Measurements from ENCODE around the gene CFAP99. TPM values are rescaled to one million over a fixed set of nuclear protein-coding genes. Genes with fewer than 3 reads are reported as not detected.

Gene CFAP99
- total RNA-seq, 4 donors from 2014 or later, result not detected

GRCh38 chr4:2484185-2484584 lies 65.4 kb downstream of the CFAP99 start:
- H3K9me3 ChIP-seq, result no peaks in the 10 kb centered on the region
- intact Hi-C loops (cut with DNase I; ENCODE audit: low total_unique reads), result no loop called here
- H3K27ac ChIP-seq, result peak overlapping the region in 1 of 4 donors; percentile 55
- no peaks in the 10 kb centered on the region for H3K27me3 ChIP-seq
- no peak overlapping the region for H3K4me3 ChIP-seq
- in situ Hi-C loops (cut with MboI; ENCODE audit: low sequenced_read_pairs in 4 of 4), result no loop called here
- H3K4me1 ChIP-seq, result peaks cover 50 to 61% of the 10 kb centered on the region in 2 donors
- ATAC-seq (no peak), DNase-seq (no peak)
- H3K36me3 ChIP-seq, result no peaks in the 10 kb centered on the region
- TF ChIP-seq CTCF (IDR thresholded peaks at IDR 0.05 in 4 of 5, conservative IDR thresholded peaks at IDR 0.05 in 1 of 5) (no peak), POLR2A (IDR thresholded peaks at IDR 0.05) (no peak)

GRCh38 chr4:2484993-2485392 lies 66.2 kb downstream of the CFAP99 start:
- TF ChIP-seq CTCF (IDR thresholded peaks at IDR 0.05 in 4 of 5, conservative IDR thresholded peaks at IDR 0.05 in 1 of 5) (no peak), POLR2A (IDR thresholded peaks at IDR 0.05) (no peak)
- H3K27ac ChIP-seq, result peak overlapping the region; percentile 22 to 62 (median 50)
- H3K4me1 ChIP-seq, result peaks cover 54 to 56% of the 10 kb centered on the region in 2 donors
- peak; percentile 50 to 63 for DNase-seq
- ATAC-seq, result peak; percentile 48 to 55
- no peaks in the 10 kb centered on the region for H3K27me3 ChIP-seq
- intact Hi-C loops (cut with DNase I; ENCODE audit: low total_unique reads), result no loop called here
- no peaks in the 10 kb centered on the region for H3K36me3 ChIP-seq
- H3K9me3 ChIP-seq, result no peaks in the 10 kb centered on the region
- no peak overlapping the region for H3K4me3 ChIP-seq
- in situ Hi-C loops (cut with MboI; ENCODE audit: low sequenced_read_pairs in 4 of 4), result no loop called here

- peaks cover 0 to 4% of the 10 kb centered on the region in 2 donors for H3K36me3 ChIP-seq
- H3K9me3 ChIP-seq, result no peaks in the 10 kb centered on the region
- peak overlapping the region in 1 of 4 donors; percentile 55 for H3K27ac ChIP-seq
- ATAC-seq (no peak), DNase-seq (no peak)
- intact Hi-C loops (cut with DNase I; ENCODE audit: low total_unique reads), result no loop called here
- no peak overlapping the region for H3K4me3 ChIP-seq
- TF ChIP-seq POLR2A (IDR thresholded peaks at IDR 0.05) (no peak), CTCF (IDR thresholded peaks at IDR 0.05 in 4 of 5, conservative IDR thresholded peaks at IDR 0.05 in 1 of 5) (no peak)
- H3K27me3 ChIP-seq, result no peaks in the 10 kb centered on the region
- peaks cover 52% of the 10 kb centered on the region in 2 donors for H3K4me1 ChIP-seq
- in situ Hi-C loops (cut with MboI; ENCODE audit: low sequenced_read_pairs in 4 of 4), result no loop called here
Measured at GRCh38 chr4:2485956-2486355, 67.2 kb downstream of the CFAP99 start.

DNA sequence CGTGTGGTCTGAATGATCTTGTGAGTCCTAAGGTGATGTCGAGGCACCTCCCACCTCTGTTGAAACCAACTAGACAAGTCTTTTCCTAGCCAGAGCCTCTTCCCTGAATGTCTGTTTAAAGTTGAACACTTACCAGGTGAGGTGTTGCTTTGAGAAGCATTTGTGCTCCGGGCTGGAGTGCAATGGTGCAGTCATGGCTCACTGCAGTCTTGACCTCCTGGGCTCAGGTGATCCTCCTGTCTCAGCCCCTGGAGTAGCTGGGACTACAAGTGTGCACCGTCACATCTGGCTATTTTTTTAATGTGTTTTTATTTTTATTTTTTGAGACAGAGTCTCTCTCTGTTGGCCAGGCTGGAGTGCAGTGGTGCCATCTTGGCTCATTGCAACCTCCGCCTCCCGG lies 68.2 kb downstream of the CFAP99 start:
- Histone ChIP-seq H3K4me3 (no peak overlapping the region), H3K36me3 (peaks cover 0 to 14% of the 10 kb centered on the region in 2 donors), H3K9me3 (no peaks in the 10 kb centered on the region), H3K4me1 (peaks cover 42 to 43% of the 10 kb centered on the region in 2 donors), H3K27ac (no peak overlapping the region), H3K27me3 (no peaks in the 10 kb centered on the region)
- no peak for TF ChIP-seq CTCF (IDR thresholded peaks at IDR 0.05 in 4 of 5, conservative IDR thresholded peaks at IDR 0.05 in 1 of 5)
- no peak for TF ChIP-seq POLR2A (IDR thresholded peaks at IDR 0.05)
- intact Hi-C loops (cut with DNase I; ENCODE audit: low total_unique reads) (no loop called here), in situ Hi-C loops (cut with MboI; ENCODE audit: low sequenced_read_pairs in 4 of 4) (no loop called here)
- no peak for DNase-seq
- no peak for ATAC-seq

DNA sequence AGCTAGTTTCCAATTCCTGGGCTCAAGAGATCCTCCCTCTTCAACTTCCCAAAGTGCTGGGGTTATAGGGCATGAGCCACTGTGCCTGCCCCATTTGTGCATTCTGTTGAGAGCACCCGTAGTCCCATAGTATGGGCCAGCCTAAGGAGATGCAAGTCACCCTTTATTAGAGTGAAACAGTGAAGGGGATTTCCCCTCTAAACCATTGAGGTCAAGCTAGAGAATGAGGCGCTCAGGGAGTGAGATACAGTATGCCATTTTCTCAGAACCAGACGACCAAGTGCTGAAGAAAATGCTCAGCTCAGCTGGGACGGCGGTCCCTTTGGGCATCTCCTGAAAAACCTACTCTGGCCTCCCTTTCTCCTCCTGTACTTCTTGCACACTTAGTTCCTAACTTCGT lies 68.9 kb downstream of the CFAP99 start:
- intact Hi-C loops (cut with DNase I; ENCODE audit: low total_unique reads) (no loop called here), in situ Hi-C loops (cut with MboI; ENCODE audit: low sequenced_read_pairs in 4 of 4) (no loop called here)
- Histone ChIP-seq H3K4me3 (no peak overlapping the region), H3K9me3 (no peaks in the 10 kb centered on the region), H3K4me1 (peaks cover 35 to 36% of the 10 kb centered on the region in 2 donors), H3K27me3 (no peaks in the 10 kb centered on the region), H3K36me3 (peaks cover 0 to 18% of the 10 kb centered on the region in 2 donors), H3K27ac (no peak overlapping the region)
- no peak for DNase-seq
- ATAC-seq, result no peak
- TF ChIP-seq CTCF (IDR thresholded peaks at IDR 0.05 in 4 of 5, conservative IDR thresholded peaks at IDR 0.05 in 1 of 5) (no peak), POLR2A (IDR thresholded peaks at IDR 0.05) (no peak)
